Measurements from ENCODE around the gene SLC25A22.

Gene SLC25A22

DNA sequence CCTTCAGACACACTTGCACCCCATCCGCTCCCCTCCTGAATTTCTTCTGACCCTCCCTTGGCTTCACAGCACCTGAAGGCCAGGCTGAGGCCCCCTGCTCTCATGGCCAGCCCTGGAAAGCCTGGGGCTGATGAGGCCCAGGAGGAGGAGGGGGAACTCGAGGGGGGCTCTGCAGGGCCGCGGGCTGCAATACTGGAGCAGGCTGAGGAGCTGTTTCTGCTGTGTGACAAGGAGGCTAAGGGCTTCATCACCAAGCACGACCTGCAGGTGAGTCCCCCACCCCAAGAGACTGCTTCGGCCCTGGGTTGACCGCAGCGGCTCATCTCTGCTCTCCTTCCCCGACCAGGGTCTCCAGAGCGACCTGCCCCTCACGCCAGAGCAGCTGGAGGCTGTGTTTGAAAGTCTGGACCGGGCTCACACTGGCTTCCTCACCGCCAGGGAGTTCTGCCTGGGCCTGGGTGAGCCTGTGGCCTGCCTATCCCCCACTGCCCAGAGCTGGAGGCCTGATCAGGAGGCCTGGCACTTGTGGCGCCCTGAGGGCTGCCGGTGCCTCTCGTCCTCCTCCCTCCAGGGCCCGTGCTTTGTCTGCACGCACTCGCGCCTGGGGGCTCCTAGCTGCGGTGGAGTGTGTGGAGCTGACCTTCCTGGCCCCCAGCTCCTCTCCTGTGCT lies 30.6 kb upstream of the SLC25A22 start:
- no peak for DNase-seq
- H3K27ac ChIP-seq = no peak overlapping the region
- no peaks in the 10 kb centered on the region for H3K27me3 ChIP-seq (replicated peaks)
- no peak overlapping the region for H3K4me3 ChIP-seq (ENCODE audit: low read depth, low read length)
- TF ChIP-seq, protein P1, sequence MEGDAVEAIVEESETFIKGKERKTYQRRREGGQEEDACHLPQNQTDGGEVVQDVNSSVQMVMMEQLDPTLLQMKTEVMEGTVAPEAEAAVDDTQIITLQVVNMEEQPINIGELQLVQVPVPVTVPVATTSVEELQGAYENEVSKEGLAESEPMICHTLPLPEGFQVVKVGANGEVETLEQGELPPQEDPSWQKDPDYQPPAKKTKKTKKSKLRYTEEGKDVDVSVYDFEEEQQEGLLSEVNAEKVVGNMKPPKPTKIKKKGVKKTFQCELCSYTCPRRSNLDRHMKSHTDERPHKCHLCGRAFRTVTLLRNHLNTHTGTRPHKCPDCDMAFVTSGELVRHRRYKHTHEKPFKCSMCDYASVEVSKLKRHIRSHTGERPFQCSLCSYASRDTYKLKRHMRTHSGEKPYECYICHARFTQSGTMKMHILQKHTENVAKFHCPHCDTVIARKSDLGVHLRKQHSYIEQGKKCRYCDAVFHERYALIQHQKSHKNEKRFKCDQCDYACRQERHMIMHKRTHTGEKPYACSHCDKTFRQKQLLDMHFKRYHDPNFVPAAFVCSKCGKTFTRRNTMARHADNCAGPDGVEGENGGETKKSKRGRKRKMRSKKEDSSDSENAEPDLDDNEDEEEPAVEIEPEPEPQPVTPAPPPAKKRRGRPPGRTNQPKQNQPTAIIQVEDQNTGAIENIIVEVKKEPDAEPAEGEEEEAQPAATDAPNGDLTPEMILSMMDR (IDR thresholded peaks at IDR 0.05; ENCODE audit: low read depth, low read length, missing control alignments) = no peak
- in situ Hi-C loops (cut with HindIII; ENCODE audit: low pct_ligation_motif_present, low sequenced_read_pairs) = no loop called here
- H3K36me3 ChIP-seq (replicated peaks) = peaks cover 18% of the 10 kb centered on the region

DNA sequence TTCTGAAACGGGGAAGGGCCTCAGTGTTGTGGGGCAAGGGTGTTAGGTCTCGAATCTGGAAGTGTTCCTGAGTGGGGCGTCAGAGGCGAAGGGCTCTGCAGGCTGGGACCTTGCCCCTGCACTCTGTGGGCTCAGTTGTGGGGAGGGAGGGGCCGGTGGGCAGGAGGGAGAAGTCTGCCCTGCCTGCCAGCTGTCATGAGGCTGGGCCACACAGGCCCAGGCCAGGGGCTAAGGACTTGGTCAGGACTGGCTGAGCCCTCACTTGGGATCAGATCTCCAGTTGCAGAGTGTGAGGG lies 29.8 kb upstream of the SLC25A22 start, which contains the start of gene CRACR2B:
TSS of gene CRACR2B (plus strand) at position 23 of the 296 bp plus-strand sequence. CDS start 689 bp downstream, outside the sequence.
- Histone ChIP-seq H3K4me3 (ENCODE audit: low read depth, low read length) (no peak within 1 kb of the TSS), H3K27ac (no peak within 1 kb of the TSS), H3K36me3 (replicated peaks) (peaks cover 18% of the 10 kb centered on the region), H3K27me3 (replicated peaks) (no peaks in the 10 kb centered on the region)
- DNase-seq = no peak
- in situ Hi-C loops (cut with HindIII; ENCODE audit: low pct_ligation_motif_present, low sequenced_read_pairs) = no loop called here
- TF ChIP-seq, protein P1 (IDR thresholded peaks at IDR 0.05; ENCODE audit: low read depth, low read length, missing control alignments) = no peak

DNA sequence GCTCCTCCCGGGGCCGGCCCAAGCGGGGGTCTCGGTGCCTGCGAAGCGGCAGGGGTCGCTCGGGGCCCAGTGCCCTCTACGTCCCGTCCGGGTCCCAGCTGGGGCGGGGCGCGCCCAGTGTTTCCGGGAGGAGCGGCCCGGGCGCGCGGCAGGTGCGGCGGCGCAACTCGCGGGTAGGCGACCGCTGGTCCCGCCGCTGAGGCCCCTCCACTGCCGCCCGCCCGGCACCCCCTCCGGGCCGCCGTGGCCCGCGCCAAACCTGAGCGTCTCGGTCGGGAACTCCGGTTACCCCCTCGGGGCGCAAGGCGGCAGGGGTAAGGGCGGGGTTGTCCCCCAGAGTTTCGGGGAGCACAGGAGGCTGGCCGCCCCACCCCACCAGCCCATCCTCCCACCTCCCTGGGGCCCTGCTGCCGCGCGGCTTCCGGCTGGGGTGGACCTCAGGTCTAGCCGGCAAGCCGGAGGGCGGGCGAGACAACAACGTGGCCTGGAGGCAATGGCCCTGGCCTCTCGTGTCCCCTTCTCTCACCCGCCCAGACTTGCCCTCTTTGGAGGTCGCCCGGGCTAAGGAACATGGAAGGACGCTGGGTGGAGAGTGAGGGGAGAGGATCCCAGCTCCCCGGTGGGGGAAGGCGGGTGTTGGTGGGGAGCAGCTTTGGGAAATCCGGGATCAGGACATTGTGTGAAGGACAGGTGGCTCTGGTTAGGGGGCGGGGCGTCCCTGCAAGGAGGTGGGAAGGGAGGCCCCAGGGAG lies 29.2 kb upstream of the SLC25A22 start:
- Histone ChIP-seq H3K36me3 (replicated peaks) (peaks cover 18% of the 10 kb centered on the region), H3K4me3 (ENCODE audit: low read depth, low read length) (no peak overlapping the region), H3K27me3 (replicated peaks) (no peaks in the 10 kb centered on the region), H3K27ac (no peak overlapping the region)
- in situ Hi-C loops (cut with HindIII; ENCODE audit: low pct_ligation_motif_present, low sequenced_read_pairs) = no loop called here
- no peak for DNase-seq
- TF ChIP-seq, protein P1 (IDR thresholded peaks at IDR 0.05; ENCODE audit: low read depth, low read length, missing control alignments) = no peak

DNA sequence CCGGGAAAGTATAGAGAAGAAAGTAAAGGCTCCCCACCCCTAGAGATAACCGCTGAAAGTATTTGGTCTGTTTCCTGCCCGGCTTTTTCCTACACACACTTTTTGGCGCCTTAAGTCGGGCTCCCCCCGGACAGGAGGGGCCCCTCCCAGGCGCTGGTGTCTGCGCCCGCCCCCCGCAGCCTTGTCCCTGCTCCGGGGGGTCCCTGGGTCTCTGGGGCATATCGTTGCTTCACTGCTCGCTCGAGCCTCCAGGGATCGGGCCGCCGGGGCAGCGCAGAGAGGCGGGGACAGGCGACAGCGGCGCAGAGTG lies 28.7 kb upstream of the SLC25A22 start:
- no peak for DNase-seq
- no peaks in the 10 kb centered on the region for H3K27me3 ChIP-seq (replicated peaks)
- no peak overlapping the region for H3K4me3 ChIP-seq (ENCODE audit: low read depth, low read length)
- in situ Hi-C loops (cut with HindIII; ENCODE audit: low pct_ligation_motif_present, low sequenced_read_pairs) = no loop called here
- no peak overlapping the region for H3K27ac ChIP-seq
- H3K36me3 ChIP-seq (replicated peaks) = peaks cover 18% of the 10 kb centered on the region
- TF ChIP-seq, protein P1 (IDR thresholded peaks at IDR 0.05; ENCODE audit: low read depth, low read length, missing control alignments) = no peak

DNA sequence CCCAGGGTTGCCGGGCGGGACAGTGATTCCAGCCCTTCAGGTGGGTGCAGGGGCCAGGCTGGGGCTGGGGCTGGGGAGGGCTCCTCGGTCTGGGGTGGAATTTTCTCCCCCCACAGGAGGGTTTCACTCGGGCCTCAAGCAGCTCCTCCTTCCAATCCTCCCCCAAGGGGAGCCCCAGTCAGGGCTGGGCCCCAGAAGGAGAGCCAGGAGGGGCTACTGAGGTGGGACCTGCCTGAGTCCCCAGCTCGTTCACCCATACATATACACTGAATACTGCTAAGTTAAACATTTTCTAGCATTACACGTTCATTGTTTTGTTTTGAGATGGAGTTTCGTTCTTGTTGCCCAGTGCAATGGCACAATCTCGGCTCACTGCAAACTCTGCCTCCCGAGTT lies 28.1 kb upstream of the SLC25A22 start:
- Histone ChIP-seq H3K27me3 (replicated peaks) (no peaks in the 10 kb centered on the region), H3K36me3 (replicated peaks) (peaks cover 20% of the 10 kb centered on the region), H3K27ac (no peak overlapping the region), H3K4me3 (ENCODE audit: low read depth, low read length) (no peak overlapping the region)
- no peak for DNase-seq
- in situ Hi-C loops (cut with HindIII; ENCODE audit: low pct_ligation_motif_present, low sequenced_read_pairs) = no loop called here
- TF ChIP-seq, protein P1 (IDR thresholded peaks at IDR 0.05; ENCODE audit: low read depth, low read length, missing control alignments) = no peak

Measured in brain microvascular endothelial cell (primary cell).